Activated CD4-positive, CD25-positive, alpha-beta regulatory T cell treated with anti-CD3 and anti-CD28 coated beads, Interleukin-2, amount 50 U/mL, for 16 hours (primary cell): Measurements from ENCODE around the gene CRABP2.

Experiments
- DNase-seq: peaks from one replicate; pipeline ENCODE4 v3.0.0-alpha.2; 2020; ENCODE audit warnings: low read depth, low spot score

Gene CRABP2

GRCh38 chr1:156705321-156705917, at the start of gene CRABP2:
TSS of gene CRABP2 (minus strand) at chr1:156705583. CDS start at chr1:156705446, 137 bp downstream.
- DNase-seq, result no peak

GRCh38 chr1:156754219-156754618, 48.8 kb upstream of the CRABP2 start:
- DNase-seq, result no peak

GRCh38 chr1:156752843-156753482, 47.6 kb upstream of the CRABP2 start:
- no peak for DNase-seq

GRCh38 chr1:156751757-156752481, 46.5 kb upstream of the CRABP2 start:
- peak; percentile 97 for DNase-seq

GRCh38 chr1:156751451-156751756, 46.0 kb upstream of the CRABP2 start, which contains the start of gene HDGF:
TSS of gene HDGF (minus strand) at chr1:156751675. CDS start at chr1:156751429, 246 bp downstream.
- no peak for DNase-seq

GRCh38 chr1:156750711-156751450, 45.5 kb upstream of the CRABP2 start:
- no peak for DNase-seq

GRCh38 chr1:156750191-156750672, 44.8 kb upstream of the CRABP2 start:
- DNase-seq, result no peak

- DNase-seq, result no peak
These were observed 44.2 kb upstream of the CRABP2 start for GRCh38 chr1:156749419-156750118.

GRCh38 chr1:156748670-156749418, 43.5 kb upstream of the CRABP2 start:
- no peak for DNase-seq

GRCh38 chr1:156747742-156748669, 42.6 kb upstream of the CRABP2 start:
- no peak for DNase-seq

- no peak for DNase-seq
These were observed 41.6 kb upstream of the CRABP2 start for GRCh38 chr1:156746728-156747631.

GRCh38 chr1:156746406-156746727, 41.0 kb upstream of the CRABP2 start:
- DNase-seq, result no peak

- no peak for DNase-seq
These were observed 40.5 kb upstream of the CRABP2 start for GRCh38 chr1:156745881-156746280.

GRCh38 chr1:156744786-156745419, 39.5 kb upstream of the CRABP2 start:
- no peak for DNase-seq

GRCh38 chr1:156744344-156744743, 39.0 kb upstream of the CRABP2 start:
- no peak for DNase-seq

- DNase-seq, result no peak
These were observed 38.3 kb upstream of the CRABP2 start for GRCh38 chr1:156743367-156744302.

- DNase-seq, result no peak
These were observed 37.4 kb upstream of the CRABP2 start for GRCh38 chr1:156742801-156743200.
